Raji (cell line): ENCODE data around the gene RHBDD1.

Source experiments
- POLR2A ChIP-seq: IDR thresholded peaks from 2 replicates; pipeline ENCODE4 v1.6.1; 2011; ENCODE audit warnings: low read depth, low read length, control low read depth; ENCODE audit not compliant: insufficient read depth

Gene RHBDD1

DNA sequence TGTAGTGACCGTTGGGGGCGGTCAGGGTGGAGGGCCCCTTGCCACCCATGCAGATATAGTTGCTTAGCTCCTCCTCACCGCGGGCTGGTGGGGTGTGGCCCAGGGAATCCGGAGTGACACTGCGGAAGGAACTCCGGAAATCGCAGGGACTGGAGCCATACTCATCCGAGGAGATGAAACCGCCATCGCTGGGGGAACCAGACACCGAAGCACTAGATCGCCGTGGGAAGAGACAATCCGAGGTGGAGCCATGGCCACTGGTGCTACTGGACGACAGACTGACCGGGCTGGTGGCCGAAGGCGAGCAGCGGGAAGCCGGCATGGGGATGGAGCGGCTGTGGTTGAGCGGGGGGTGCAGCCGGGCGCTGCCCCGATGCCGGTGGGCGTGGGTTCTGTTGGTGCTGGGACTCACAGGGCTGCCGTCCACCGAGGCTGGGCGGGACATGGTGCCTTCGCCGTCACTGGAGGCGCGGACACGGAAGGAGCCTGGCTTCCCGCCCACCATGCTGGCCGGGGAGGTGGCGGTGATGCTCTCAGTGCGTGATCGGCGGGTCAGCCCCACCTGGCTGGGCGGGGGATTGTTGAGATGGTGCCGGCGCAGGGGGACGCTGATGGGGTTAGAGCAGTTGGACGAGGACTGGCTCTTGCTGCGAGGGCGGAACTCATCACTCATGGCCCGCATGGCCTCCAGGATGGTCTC, 38.4 kb upstream of the RHBDD1 start:
- no peak for TF ChIP-seq POLR2A

DNA sequence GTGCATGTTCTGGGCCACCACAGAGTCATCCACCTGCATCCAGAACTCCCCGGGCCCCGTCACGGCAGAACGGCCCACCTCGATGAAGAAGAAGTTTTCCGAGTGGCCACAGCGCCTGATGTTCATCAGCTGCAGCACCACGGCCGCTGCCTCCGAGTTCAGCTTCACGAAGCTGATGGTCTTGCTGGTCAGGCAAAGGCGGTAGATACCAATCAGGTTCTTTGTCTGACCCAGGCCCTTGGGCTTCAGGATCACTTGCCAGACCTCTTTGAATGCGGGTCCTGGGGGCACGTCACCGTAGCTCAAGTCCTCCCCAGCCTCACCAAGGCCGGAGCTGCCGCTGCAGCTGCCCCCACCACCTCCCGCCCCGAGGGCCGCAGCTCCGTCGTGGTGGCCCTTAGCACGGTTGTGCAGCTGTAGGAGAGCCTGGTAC, 37.8 kb upstream of the RHBDD1 start:
- no peak for TF ChIP-seq POLR2A

DNA sequence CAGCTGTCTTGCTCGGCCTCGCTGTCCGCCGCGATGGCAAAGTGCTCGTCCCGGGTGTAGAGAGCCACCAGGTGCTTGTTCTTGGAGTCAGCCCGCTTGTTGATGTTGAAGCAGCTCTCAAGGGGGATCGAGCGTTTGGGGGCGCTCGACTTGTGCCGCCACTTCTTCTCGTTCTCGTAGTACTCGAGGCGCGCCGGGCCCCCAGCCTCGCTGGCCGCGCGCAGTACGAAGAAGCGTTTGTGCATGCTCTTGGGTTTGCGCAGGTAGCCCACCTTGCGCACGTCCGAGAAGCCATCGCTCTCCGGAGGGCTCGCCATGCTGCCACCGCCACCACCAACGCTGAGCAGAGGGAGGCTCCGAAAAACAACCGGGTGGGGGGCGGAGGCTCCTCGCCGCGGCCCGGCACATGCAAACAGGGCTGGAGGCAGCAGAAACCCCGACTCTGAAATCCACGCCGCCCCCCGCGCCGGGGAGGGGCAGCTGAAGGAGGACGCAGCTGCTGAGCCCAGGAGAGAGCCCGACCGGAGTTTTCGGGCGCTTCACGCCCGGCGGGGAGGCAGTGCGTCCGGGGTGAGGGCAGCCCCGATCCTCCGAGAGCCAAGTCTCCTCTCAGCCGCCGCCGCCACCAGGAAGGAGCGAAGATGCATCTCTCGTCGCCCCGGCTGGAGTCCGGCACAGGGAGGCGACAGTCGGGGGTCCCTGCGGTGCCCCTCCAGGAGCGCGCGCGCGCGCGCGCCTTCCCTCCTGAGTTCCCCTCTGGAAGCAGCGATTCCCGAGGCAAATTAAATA, 37.2 kb upstream of the RHBDD1 start:
- TF ChIP-seq POLR2A, result no peak

DNA sequence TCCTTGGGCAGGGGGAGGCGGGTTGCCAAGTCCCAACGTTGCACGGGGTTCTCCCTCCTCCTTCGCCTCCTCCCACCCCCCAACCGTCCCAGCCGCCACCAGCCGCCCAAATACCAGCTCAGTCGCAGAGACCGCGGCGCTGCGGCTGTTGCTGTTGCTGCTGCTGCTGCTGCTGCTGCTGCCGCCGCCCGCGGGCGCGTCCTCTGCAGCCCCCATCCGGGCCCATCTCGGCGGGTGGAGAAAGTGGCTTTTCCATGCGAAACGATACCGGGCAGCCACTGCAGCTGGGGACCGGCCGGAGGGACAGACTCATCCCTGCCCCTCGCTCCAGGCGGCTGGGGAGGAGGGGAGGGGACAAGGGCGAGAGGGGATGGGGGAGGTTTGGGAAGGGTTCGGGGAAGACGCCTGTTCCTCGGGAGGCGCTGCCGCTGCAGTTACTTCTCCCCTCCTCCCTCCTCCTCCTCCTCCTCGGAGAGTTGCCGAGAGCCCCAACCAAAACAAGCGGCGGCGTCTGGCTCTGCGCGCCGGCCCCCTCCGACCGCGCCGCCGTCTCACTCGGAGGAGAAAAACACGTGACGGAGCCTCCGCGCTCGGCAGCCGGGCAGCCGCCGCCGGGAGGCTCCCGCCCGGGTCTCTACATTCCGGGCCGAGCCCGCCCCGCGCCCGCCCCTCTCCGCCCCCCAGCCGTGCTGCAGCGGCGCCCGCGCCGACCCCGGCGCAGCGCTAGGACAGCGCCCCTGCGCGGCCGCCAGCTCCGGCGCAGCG, 36.5 kb upstream of the RHBDD1 start, which contains the start of gene IRS1:
TSS of gene IRS1 (minus strand) at position 610 of the 765 bp plus-strand sequence. CDS start 1,082 bp downstream, outside the sequence.
- peak; percentile 69 for TF ChIP-seq POLR2A

DNA sequence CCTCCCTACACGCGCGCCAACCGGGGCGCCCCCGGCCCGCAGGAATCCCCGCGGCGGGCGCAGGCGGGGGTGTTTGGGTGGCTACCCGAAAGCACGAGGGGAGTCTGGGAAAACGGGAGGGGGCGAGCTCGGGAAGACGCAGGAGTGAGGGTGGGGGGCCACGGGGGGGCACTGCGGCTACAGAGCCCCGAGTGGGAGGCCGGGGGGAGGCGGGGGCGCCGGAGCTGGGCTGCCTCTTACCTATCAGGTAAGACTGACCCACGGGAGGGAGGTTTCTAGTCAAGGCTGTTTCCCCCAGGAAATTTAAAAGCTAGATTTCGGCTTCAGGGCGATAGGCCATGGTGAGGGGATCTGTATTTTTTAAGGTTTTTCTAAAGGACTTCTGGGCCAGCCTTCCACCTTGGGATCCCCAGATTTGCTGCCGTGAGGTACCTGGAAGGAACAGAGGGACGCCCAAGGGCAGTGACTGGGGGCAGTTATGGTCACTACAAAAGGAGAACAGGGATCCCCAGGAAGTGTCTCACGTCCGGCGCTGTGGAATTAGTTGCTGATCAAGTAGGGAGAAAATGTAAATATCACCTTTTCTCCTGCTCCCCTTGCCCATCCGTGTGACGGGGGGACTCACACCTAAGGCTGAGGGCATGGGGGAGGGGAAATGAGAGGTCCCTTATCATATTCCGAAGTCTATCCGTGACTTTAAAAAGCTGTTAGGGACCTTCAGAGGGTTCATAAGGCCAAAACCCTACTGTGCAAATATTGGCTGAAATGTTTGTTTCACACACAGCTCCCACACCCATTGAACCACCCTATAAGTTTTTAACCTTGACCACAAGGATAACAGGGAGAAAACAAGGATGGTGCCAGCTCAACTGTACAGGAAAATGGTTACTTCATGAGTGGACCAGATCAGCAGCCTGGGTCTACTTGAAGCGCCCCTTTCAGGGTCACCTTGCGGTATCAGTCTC, 35.6 kb upstream of the RHBDD1 start:
- TF ChIP-seq POLR2A, result no peak

DNA sequence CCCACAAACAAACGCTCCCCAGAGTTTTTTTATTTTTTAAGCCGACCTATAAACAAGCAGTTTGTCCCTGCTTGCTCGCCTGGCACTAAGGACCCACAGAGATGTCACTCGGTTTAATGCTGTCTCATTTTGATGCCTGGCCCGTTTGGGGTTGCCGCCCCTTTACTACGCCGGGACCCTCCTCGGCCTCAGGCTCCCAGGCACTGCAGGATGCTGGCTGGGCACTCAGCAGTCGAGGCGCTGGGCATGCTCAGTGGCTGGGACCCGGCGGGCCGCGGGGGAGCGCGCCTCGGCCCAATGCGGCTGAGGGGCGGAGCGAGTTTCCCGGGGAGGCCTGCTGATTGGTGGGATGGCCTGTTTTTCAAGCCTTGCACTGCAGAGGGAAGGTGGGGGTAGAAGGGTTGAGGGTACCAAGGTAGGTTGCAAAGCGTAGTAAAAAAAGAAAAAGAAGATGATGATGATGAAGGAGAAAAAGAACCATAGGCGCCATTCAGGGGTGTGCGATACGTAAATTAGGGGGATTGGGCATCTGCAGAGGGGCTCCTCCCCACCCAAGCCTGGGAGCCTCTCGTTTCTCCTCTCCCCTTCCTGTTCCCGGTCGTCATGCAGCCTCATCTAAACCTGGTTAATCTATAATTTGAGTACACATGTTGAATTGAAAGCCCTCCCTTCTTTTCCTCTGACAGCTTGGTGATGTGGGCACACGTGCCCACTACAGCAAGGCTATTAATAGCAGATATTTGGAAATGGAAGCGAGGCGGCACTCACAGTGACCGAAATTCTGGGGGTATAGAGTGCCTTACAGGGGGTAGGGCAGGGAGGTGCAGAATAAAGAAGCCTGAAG, 34.7 kb upstream of the RHBDD1 start:
- peak; percentile 88 for TF ChIP-seq POLR2A

DNA sequence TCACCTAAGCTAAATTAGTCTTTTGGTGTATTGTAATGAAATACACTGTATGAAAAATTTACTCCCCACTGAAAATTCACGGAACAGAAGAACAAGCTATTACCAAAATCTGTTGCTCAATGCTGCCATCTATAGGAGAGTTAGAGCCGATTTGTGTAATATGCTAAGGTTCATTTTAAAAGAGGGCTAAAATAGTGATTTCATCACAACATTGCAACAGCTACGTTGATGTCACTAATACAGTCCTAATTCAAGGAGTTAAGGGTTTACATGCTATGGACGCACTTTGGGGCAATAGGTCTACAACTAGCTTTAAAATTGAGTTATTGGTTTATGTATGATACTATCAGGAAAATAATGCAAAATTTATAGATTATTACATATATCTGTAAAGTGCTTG, 33.3 kb upstream of the RHBDD1 start:
- no peak for TF ChIP-seq POLR2A

DNA sequence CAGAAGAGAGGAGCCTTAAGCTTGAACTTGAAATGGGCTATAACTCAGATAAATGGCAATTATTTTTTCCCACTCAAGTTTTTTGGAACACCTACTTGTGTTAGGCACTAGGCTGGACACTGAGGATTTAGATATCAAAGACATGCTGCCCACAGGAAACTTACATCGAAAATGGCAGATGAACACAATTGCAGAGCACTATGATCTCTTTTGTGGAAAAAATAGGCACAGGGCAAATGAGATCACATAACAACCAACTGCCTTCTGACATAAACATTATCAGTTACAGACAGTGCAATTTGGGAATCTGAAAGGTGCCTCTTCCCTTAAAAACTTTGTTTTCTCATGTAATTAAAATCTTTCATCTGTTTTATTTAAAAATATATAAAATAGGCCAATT, 32.4 kb upstream of the RHBDD1 start:
- TF ChIP-seq POLR2A, result no peak

DNA sequence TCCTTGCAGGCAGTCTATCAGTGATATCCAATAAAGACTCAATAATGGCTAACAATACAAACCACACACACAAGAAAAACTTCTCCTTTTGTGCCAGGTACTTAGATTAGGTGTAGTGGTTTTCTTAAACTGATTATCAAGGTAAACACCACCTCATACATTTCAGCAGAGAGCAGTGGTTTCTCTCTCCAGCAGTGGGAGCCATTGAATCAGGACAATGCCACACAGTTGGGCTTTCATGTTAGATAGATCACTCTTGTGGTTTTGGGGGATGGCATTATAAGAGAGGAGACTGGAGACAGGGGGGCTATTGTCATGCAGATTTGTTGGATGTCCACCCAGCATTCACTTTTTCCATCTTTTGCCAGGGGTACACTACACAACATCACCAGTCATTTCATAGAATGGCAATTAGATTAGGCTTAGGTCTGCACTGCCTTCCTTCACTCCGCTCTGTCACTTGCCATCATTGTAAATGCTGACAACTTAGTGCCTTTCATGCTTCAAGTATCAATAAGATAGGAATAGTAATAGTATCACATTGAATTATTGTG, 22.6 kb upstream of the RHBDD1 start:
- no peak for TF ChIP-seq POLR2A

DNA sequence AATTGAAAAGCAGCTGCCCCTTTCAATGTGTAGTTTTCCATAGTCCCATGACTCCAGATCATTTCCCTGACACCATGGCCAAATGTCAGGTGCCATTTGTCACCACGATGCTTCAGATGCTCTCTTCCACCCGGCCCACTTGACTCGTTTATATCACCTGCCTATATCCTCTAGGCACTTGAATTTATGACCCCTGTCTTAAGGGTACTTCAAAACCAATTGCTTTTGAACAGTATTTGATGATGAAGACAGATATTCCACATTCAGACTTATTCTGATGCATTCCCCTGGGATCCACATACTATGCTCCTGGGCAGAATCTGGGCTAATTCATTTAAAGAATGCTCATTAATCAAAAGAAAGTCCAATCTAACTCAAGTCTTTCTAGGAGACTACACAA, 16.9 kb upstream of the RHBDD1 start:
- no peak for TF ChIP-seq POLR2A

DNA sequence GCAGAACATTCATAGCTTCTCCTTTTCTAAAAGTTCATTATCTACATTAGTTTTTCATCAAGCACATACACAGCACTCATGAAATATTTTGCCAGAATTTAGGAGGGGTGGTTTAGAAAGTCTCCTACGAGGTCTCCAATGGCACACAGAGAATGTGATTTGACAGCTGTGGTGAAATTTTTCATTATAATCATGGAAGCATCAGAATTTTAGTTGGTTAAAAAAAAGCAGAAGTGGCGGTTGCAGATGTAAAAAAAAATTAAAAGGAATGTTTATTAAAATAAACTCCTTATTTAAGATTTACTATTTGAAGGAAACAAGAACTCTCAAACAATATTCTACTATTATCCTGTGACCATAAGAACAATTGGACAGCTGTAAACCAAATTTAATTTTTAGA, 10.8 kb upstream of the RHBDD1 start:
- TF ChIP-seq POLR2A, result no peak

DNA sequence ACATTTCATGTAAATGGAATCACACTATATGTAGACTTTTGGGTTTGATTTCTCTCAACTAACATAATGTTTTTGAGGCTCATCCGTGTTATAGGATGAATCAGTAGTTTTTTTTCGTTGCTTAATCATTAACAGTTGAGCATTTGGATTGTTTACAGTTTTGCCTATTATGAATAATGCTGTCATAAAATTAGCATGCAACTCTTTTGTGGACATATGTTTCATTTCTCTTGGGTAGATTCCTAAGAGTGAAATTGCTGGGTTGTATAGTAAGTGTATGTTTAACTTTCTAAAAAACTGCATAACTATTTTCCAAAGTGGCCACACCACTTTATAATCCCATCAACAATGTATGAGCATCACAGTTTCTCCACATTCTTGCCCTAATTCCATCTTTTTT, 7.7 kb upstream of the RHBDD1 start:
- TF ChIP-seq POLR2A, result no peak

DNA sequence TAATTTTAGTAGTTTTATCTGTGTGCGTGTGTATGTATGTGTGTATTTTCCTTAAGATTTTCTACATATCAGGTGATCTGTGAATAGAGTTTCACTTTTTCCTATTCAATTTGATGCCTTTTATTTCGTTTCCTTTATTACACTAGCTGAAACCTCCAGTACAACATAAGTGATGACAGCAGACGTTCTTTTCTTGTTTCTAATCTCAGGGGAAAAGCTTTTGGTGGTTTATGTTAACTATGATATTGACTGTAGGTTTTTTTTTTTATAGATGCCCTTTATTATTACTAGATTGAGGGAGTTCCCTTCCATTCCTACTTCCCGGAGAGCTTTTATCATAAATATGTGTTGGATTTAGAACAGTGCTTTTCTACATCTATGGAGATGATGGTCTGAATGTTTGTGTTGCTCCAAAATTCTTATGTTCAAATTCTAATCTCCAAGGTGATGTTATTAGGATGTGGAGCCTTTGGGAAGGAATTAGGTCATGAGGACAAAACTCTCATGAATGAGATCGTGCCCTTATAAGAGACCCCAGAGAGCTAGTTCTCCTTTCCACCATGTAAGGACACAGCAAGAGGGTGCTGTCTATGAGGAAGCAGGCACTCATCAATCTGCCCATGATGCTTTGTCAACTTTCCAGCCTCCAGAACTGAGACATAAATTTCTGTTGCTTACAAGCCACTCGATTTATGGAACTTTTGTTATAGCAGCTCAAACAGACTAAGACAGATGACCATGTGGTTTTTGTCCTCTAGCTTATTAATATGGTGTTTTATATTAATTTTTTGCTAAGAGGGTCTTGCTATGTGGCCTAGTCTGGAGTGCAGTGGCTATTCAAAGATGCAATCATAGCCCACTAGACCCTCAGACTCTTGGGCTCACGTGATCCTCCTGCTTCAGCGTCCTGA, 5.9 kb upstream of the RHBDD1 start:
- TF ChIP-seq POLR2A, result no peak

DNA sequence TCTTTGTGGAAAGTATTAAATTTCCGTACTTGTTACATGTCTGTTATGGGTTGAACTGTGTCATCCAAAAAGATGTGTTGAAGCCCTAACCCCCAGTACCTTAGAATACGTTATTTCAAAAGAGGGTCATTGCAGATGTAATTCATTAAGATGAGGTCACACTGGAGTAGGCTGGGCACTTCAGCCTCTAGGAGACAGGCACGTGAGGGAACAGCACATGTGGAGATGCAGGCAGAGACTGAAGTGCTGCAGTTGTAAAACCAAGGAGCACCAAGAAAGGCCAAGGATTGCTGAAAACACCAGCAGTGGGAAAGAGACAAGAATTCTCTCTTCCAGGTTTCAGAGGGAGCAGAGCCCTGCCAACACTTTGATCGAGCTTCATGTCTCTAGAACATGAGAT, 4.6 kb upstream of the RHBDD1 start:
- TF ChIP-seq POLR2A, result no peak
